ENCODE data around the gene PRDM13.

- TF ChIP-seq CTCF (optimal IDR thresholded peaks at IDR 0.05 in 1 of 3, IDR thresholded peaks at IDR 0.05 in 1 of 3, conservative IDR thresholded peaks at IDR 0.05 in 1 of 3; ENCODE audit: extremely low read depth in 1 of 3, insufficient read depth in 2 of 3, low read length in 3 of 3) (no peak), EZH2 (IDR thresholded peaks at IDR 0.05; ENCODE audit: low read length) (no peak)
Measured at GRCh38 chr6:99589290-99589672, 17.4 kb upstream of the PRDM13 start.
